ENCODE measurements around the gene ATP6V0E1. TPM values are rescaled to one million over a fixed set of nuclear protein-coding genes. Genes with fewer than 3 reads are reported as not detected.
"Not testable (repeated sequence)": the region's sequence is repeated elsewhere in the genome, so short reads cannot be mapped to it uniquely, and the experiment has no call there.

ATP6V0E1 gene
- total RNA-seq, 1 donor from 2014 or later: 285 TPM

DNA sequence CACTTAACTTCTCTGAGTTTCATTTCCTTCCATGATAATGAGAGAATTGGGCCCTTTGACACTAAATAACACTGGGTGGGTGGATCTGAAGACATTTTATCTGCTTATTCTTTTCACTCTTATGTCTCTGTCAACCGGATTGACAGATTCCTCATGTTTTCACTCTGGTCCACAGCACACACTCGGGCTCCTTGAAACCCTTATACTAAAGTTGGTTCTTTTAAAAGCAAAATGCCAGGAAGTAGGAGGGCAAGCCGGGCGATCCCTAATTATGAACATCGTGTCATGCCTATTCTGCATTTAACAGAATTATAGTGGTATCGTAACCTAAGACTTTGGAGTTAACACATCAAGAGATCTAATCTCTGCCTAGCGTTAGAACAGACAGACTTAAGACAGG is 44.3 kb downstream of the ATP6V0E1 start:
- Histone ChIP-seq H3K9me3 (no peaks in the 10 kb centered on the region), H3K27ac (no peak overlapping the region), H3K36me3 (peaks cover 6% of the 10 kb centered on the region), H3K27me3 (ENCODE audit: low read depth) (no peaks in the 10 kb centered on the region), H3K4me1 (peaks cover 30% of the 10 kb centered on the region), H3K4me3 (no peak overlapping the region)
- DNase-seq (no peak), ATAC-seq (no peak)
- intact Hi-C loops (cut with DNase I): no loop called here
- TF ChIP-seq CTCF (IDR thresholded peaks at IDR 0.05): no peak

DNA sequence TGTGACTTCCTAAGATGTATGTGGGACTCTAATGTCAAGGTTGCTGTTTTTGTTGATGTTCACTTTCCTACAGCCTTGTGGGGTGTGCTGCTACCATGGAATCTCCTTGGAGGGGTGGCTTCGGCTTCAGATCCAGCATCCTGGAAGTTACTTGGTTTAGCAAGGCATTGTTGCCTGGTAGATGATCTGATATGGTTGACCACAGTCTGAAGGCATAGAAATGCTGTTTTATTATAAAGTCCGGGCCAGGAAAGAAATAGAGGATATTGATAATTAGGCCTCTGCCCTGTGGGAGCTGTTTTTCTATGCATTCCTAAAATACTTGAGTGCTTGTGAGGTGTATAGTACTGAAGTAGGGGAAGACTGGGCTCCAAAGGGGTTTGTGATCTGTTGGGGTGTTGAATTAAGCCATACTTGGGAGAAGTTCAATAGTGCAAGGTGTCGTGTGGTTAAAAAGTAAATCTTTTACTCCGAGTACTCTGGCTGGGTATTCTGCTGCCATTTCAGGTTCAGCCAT is 45.3 kb downstream of the ATP6V0E1 start:
- intact Hi-C loops (cut with DNase I): no loop called here
- H3K4me1 ChIP-seq: peaks cover 30% of the 10 kb centered on the region
- peak in 1 of 2 donors; percentile 12 for ATAC-seq
- peak overlapping the region; percentile 65 for H3K27ac ChIP-seq
- TF ChIP-seq CTCF (IDR thresholded peaks at IDR 0.05): no peak
- DNase-seq: no peak
- no peaks in the 10 kb centered on the region for H3K27me3 ChIP-seq (ENCODE audit: low read depth)
- H3K9me3 ChIP-seq: no peaks in the 10 kb centered on the region
- H3K36me3 ChIP-seq: no peaks in the 10 kb centered on the region
- H3K4me3 ChIP-seq: no peak overlapping the region

- intact Hi-C loops (cut with DNase I): no loop called here
- peaks cover 30% of the 10 kb centered on the region for H3K4me1 ChIP-seq
- peaks cover 3% of the 10 kb centered on the region for H3K36me3 ChIP-seq
- DNase-seq (no peak), ATAC-seq (peak in 1 of 2 donors; percentile 47)
- H3K4me3 ChIP-seq: no peak overlapping the region
- TF ChIP-seq CTCF (IDR thresholded peaks at IDR 0.05): no peak
- peak overlapping the region; percentile 65 for H3K27ac ChIP-seq
- H3K9me3 ChIP-seq: no peaks in the 10 kb centered on the region
- no peaks in the 10 kb centered on the region for H3K27me3 ChIP-seq (ENCODE audit: low read depth)
Observed at GRCh38 chr5:173029499-173029921, 45.9 kb downstream of the ATP6V0E1 start.

GRCh38 chr5:173032096-173032495 is 48.5 kb downstream of the ATP6V0E1 start:
- H3K4me1 ChIP-seq: peaks cover 55% of the 10 kb centered on the region
- H3K4me3 ChIP-seq; intact Hi-C loops (cut with DNase I); DNase-seq; H3K9me3 ChIP-seq; H3K27me3 ChIP-seq (ENCODE audit: low read depth); H3K36me3 ChIP-seq; ATAC-seq; H3K27ac ChIP-seq: not testable (repeated sequence)

GRCh38 chr5:173032730-173033129 is 49.2 kb downstream of the ATP6V0E1 start:
- Histone ChIP-seq H3K27ac (peak overlapping the region; percentile 4), H3K9me3 (no peaks in the 10 kb centered on the region), H3K4me3 (no peak overlapping the region), H3K36me3 (peaks cover 8% of the 10 kb centered on the region), H3K27me3 (ENCODE audit: low read depth) (no peaks in the 10 kb centered on the region), H3K4me1 (peaks cover 60% of the 10 kb centered on the region)
- ATAC-seq (no peak), DNase-seq (no peak)
- intact Hi-C loops (cut with DNase I): no loop called here
- no peak for TF ChIP-seq CTCF (IDR thresholded peaks at IDR 0.05)

DNA sequence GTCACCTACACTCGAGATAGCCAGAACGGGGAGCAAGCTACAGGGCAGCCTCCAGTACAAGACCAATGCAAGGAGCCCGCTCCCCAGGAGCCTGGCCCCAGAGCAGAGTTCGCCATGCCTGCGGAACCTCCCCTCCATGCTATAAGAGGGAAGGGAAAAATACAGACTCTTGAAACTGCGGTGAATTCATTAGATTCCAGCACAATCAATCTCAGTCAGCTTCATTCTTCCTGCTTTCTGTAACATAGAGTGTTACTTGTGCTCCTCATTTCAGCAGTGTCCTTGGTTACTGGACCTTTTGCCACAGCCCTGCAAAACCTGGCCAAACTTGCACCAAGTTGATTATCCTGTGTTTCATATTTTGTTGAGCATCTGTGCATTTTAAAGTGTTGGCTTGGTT is 50.4 kb downstream of the ATP6V0E1 start:
- H3K36me3 ChIP-seq: peaks cover 8% of the 10 kb centered on the region
- H3K9me3 ChIP-seq: no peaks in the 10 kb centered on the region
- intact Hi-C loops (cut with DNase I): no loop called here
- DNase-seq: no peak
- TF ChIP-seq CTCF (IDR thresholded peaks at IDR 0.05): no peak
- H3K27ac ChIP-seq: no peak overlapping the region
- no peak for ATAC-seq
- H3K4me3 ChIP-seq: no peak overlapping the region
- H3K27me3 ChIP-seq (ENCODE audit: low read depth): no peaks in the 10 kb centered on the region
- peaks cover 51% of the 10 kb centered on the region for H3K4me1 ChIP-seq

Measured in lower lobe of right lung (tissue), 2 donors.